ENCODE data around the gene BZW2.

The BZW2 gene

DNA sequence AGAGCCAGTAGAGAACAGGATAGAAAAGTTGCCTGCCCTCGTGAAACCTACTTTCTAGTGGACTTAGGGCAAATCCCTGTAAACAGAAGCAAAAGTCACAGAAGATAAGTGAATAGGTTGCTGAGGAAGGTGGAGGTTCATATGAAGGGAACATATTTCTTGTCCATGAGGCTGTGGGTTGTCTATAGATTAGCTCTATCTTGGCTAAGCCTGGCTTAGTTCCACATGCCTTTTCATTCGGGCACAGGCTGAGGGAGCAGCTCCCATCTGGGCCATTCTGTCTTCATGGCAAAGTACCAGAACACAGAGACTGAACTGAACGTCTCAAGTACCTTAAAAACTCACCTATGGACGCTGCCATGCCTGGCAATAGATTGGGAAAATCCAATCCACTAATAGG lies 45.3 kb downstream of the BZW2 start:
- TF ChIP-seq, protein P1, sequence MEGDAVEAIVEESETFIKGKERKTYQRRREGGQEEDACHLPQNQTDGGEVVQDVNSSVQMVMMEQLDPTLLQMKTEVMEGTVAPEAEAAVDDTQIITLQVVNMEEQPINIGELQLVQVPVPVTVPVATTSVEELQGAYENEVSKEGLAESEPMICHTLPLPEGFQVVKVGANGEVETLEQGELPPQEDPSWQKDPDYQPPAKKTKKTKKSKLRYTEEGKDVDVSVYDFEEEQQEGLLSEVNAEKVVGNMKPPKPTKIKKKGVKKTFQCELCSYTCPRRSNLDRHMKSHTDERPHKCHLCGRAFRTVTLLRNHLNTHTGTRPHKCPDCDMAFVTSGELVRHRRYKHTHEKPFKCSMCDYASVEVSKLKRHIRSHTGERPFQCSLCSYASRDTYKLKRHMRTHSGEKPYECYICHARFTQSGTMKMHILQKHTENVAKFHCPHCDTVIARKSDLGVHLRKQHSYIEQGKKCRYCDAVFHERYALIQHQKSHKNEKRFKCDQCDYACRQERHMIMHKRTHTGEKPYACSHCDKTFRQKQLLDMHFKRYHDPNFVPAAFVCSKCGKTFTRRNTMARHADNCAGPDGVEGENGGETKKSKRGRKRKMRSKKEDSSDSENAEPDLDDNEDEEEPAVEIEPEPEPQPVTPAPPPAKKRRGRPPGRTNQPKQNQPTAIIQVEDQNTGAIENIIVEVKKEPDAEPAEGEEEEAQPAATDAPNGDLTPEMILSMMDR (IDR thresholded peaks at IDR 0.05; ENCODE audit: control extremely low read depth, extremely low read depth, low read depth, missing control alignments) = no peak
- DNase-seq (ENCODE audit: extremely low spot score) = no peak
- ChIA-PET POLR2A (no interaction called here), CTCF (interaction anchor here (1.3 kb wide), 1 partner anchor 227 kb away, joined by 4 read pairs; no protein-coding TSS in a partner anchor)

GRCh38 chr7:16693601-16694318 lies 47.8 kb downstream of the BZW2 start:
- ChIA-PET CTCF (interaction anchor here (0.8 to 1.6 kb wide), 2 partner anchors 11 to 13 kb away, joined by 3 to 6 read pairs; no protein-coding TSS in a partner anchor), POLR2A (no interaction called here)
- TF ChIP-seq, protein P1 (IDR thresholded peaks at IDR 0.05; ENCODE audit: control extremely low read depth, extremely low read depth, low read depth, missing control alignments) = no peak
- DNase-seq (ENCODE audit: extremely low spot score) = no peak

- ChIA-PET POLR2A (no interaction called here), CTCF (interaction anchor here (0.8 to 1.6 kb wide), 8 partner anchors 10 to 225 kb away, joined by 3 to 6 read pairs (median 4); no protein-coding TSS in a partner anchor)
- TF ChIP-seq, protein P1 (IDR thresholded peaks at IDR 0.05; ENCODE audit: control extremely low read depth, extremely low read depth, low read depth, missing control alignments) = no peak
- no peak for DNase-seq (ENCODE audit: extremely low spot score)
These were observed 48.8 kb downstream of the BZW2 start for GRCh38 chr7:16694806-16695205.

DNA sequence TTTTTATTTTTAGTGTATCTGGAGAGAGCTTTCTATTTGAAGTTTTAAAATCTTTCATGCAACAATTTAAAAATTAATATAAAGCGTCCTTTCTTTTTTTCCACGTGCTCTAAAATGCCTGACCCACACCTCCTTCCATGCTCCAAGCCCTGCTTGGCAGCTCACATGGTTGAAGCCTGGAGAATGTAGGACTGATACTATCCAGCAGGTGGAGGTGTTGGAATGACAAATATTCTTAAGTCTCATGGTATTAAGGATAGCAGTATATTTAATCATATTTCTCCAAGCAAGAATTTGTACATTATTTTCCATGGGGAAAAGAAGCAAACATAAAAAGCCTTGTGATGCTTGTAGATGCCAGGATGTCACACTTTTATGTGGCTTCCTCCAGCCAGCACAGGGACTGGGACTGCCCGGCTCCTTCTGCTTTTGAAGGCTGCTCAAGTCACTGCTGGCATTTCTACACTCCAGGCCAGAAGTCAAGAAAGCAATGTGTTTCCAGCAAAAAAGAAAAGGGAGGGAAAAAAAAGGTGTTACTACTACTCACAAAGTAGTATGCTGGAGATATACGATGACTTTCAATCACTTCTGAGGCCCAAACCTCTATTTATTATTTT lies 49.7 kb downstream of the BZW2 start:
- ChIA-PET CTCF (interaction anchor here (0.8 to 1.6 kb wide), 8 partner anchors 11 to 224 kb away, joined by 3 to 6 read pairs (median 4); no protein-coding TSS in a partner anchor), POLR2A (no interaction called here)
- TF ChIP-seq, protein P1 (IDR thresholded peaks at IDR 0.05; ENCODE audit: control extremely low read depth, extremely low read depth, low read depth, missing control alignments) = peak; percentile 35

DNA sequence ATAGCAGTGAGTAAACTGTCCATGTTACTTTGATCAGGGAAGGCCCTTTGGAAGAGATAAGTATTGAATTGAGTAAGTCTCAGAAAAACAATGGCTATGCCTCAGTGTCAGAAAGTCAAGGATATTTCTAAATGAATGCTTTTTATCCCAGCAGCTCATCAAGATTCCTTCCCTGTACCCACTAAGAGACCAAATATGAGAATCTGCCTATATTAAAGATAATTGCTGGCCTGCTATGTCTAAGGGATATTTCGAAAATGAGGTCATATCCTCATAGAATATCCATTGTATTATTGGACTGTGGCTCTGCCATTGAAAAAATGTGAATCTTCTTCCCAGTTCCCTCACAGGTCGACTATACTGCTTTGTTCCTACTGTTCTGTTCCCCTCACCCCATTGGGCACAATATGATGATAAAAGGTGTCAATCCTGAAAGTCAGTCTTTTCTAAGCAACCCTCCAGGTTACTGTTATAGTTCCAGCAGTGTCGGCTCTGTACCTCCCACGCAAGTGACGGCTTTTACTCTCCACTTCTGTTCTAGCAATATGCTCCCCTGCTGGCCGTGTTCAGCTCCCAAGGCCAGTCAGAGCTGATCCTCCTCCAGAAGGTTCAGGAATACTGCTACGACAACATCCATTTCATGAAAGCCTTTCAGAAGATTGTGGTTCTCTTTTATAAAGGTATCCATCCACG lies 51.7 kb downstream of the BZW2 start:
- TF ChIP-seq, protein P1 (IDR thresholded peaks at IDR 0.05; ENCODE audit: control extremely low read depth, extremely low read depth, low read depth, missing control alignments) = no peak
- ChIA-PET POLR2A (no interaction called here), CTCF (no interaction called here)
- no peak for DNase-seq (ENCODE audit: extremely low spot score)

More for the DNA sequence above, 49.7 kb downstream of the BZW2 start:
- peak; percentile 11 for DNase-seq (ENCODE audit: extremely low spot score)

GRCh38 chr7:16698200-16698905 lies 52.4 kb downstream of the BZW2 start:
- CTCF ChIA-PET = no interaction called here
- TF ChIP-seq, protein P1 (IDR thresholded peaks at IDR 0.05; ENCODE audit: control extremely low read depth, extremely low read depth, low read depth, missing control alignments) = no peak
- no peak for DNase-seq (ENCODE audit: extremely low spot score)
- POLR2A ChIA-PET = no interaction called here
